ENCODE results near the gene RAB4B. TPM values are rescaled to one million over a fixed set of nuclear protein-coding genes. Genes with fewer than 3 reads are reported as not detected.
A peak's percentile ranks its signal among the peaks of the same experiment; 100 is the strongest.
"Not testable (repeated sequence)": the region's sequence is repeated elsewhere in the genome, so short reads cannot be mapped to it uniquely, and the experiment has no call there.

RAB4B gene
- total and polyA plus RNA-seq, 5 donors from 2014 or later = 62.2 to 89.3 (median 79.6) TPM

DNA sequence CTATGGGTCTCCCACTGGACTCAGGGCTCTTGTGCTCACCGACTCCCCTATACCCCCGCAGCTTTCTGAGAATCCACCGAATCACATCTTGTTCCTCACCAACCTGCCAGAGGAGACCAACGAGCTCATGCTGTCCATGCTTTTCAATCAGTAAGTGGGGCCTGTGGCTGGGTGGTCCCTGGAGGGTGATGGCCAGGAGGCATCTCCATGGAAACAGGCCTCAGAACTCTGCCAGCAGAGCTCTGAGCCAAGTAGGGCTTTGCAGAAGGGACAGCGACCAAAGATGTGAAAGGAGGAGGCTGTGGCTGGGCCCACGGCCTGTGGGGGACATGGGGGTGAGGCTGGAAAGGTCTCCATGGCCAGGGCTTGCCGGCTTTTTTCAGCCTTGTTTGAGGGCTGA lies 14.5 kb upstream of the RAB4B start:
- H3K4me1 Mint-ChIP-seq = peaks cover 2 to 20% (median 5%) of the 10 kb centered on the region in 4 donors
- H3K27ac ChIP-seq (ENCODE audit: insufficient read depth, low read length, poor library complexity, severe bottlenecking) = no peak overlapping the region
- H3K27ac Mint-ChIP-seq = peak overlapping the region in 1 of 3 donors; percentile 42
- no peaks in the 10 kb centered on the region for H3K9me3 Mint-ChIP-seq
- DNase-seq (no peak), ATAC-seq (ENCODE audit: low read depth in 2 of 2) (no peak)
- no peak overlapping the region for H3K4me3 Mint-ChIP-seq
- H3K36me3 Mint-ChIP-seq = peaks cover 41% of the 10 kb centered on the region
- H3K36me3 ChIP-seq (ENCODE audit: control insufficient read depth, insufficient read depth, low read length) = peaks cover 78% of the 10 kb centered on the region
- H3K27me3 Mint-ChIP-seq = no peaks in the 10 kb centered on the region
- H3K27me3 ChIP-seq (ENCODE audit: control insufficient read depth, insufficient read depth, low read length) = no peaks in the 10 kb centered on the region
- no peak overlapping the region for H3K4me3 ChIP-seq (ENCODE audit: low read depth, low read length)
- H3K9me3 ChIP-seq (ENCODE audit: control insufficient read depth in 2 of 2, low read length in 2 of 2) = no peaks in the 10 kb centered on the region
- no peaks in the 10 kb centered on the region for H3K4me1 ChIP-seq (ENCODE audit: control insufficient read depth, insufficient read depth, low read length, poor library complexity, severe bottlenecking)

DNA sequence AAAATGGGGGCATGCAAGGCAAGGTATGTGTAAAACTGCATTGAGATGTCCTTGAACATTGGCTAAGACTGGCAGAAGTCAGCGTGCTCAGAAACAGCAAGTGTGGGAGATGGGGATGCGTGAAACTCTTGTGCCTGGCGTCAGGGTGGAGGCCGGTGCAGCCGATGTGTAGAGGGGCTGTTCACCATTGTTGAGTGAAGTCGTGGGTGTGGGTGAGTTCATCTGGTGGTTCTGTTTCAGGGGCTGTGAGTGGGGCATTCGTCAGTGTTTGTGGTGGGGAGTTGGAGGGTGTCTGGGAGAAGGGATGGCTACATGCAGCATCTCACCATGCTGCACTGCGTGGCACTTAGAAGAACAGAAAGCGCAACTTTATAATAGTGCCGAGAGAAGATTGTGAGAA lies 14.1 kb upstream of the RAB4B start:
- peaks cover 2 to 20% (median 5%) of the 10 kb centered on the region in 4 donors for H3K4me1 Mint-ChIP-seq
- DNase-seq = no peak

GRCh38 chr19:40766385-40766784 lies 11.7 kb upstream of the RAB4B start:
- peaks cover 5 to 22% (median 7%) of the 10 kb centered on the region in 4 donors for H3K4me1 Mint-ChIP-seq
- not testable (repeated sequence) for H3K9me3 ChIP-seq (ENCODE audit: control insufficient read depth in 2 of 2, low read length in 2 of 2); DNase-seq; ATAC-seq (ENCODE audit: low read depth in 2 of 2); H3K4me3 Mint-ChIP-seq; H3K27me3 Mint-ChIP-seq; H3K27ac Mint-ChIP-seq; H3K4me1 ChIP-seq (ENCODE audit: control insufficient read depth, insufficient read depth, low read length, poor library complexity, severe bottlenecking); H3K27ac ChIP-seq (ENCODE audit: insufficient read depth, low read length, poor library complexity, severe bottlenecking); H3K9me3 Mint-ChIP-seq; H3K27me3 ChIP-seq (ENCODE audit: control insufficient read depth, insufficient read depth, low read length); H3K4me3 ChIP-seq (ENCODE audit: low read depth, low read length)
- H3K36me3 Mint-ChIP-seq = peaks cover 37% of the 10 kb centered on the region
- peaks cover 52% of the 10 kb centered on the region for H3K36me3 ChIP-seq (ENCODE audit: control insufficient read depth, insufficient read depth, low read length)

More for the DNA sequence above, 14.1 kb upstream of the RAB4B start:
- H3K4me3 Mint-ChIP-seq = no peak overlapping the region
- Histone ChIP-seq H3K27ac (ENCODE audit: insufficient read depth, low read length, poor library complexity, severe bottlenecking) (no peak overlapping the region), H3K9me3 (ENCODE audit: control insufficient read depth in 2 of 2, low read length in 2 of 2) (no peaks in the 10 kb centered on the region), H3K36me3 (ENCODE audit: control insufficient read depth, insufficient read depth, low read length) (peaks cover 76% of the 10 kb centered on the region), H3K4me3 (ENCODE audit: low read depth, low read length) (no peak overlapping the region), H3K4me1 (ENCODE audit: control insufficient read depth, insufficient read depth, low read length, poor library complexity, severe bottlenecking) (no peaks in the 10 kb centered on the region), H3K27me3 (ENCODE audit: control insufficient read depth, insufficient read depth, low read length) (no peaks in the 10 kb centered on the region)
- H3K36me3 Mint-ChIP-seq = peaks cover 41% of the 10 kb centered on the region
- no peak for ATAC-seq (ENCODE audit: low read depth in 2 of 2)
- no peaks in the 10 kb centered on the region for H3K9me3 Mint-ChIP-seq
- no peaks in the 10 kb centered on the region for H3K27me3 Mint-ChIP-seq
- H3K27ac Mint-ChIP-seq = peak overlapping the region in 1 of 3 donors; percentile 42

- peaks cover 5 to 17% (median 7%) of the 10 kb centered on the region in 4 donors for H3K4me1 Mint-ChIP-seq
- H3K4me1 ChIP-seq (ENCODE audit: control insufficient read depth, insufficient read depth, low read length, poor library complexity, severe bottlenecking) = no peaks in the 10 kb centered on the region
- H3K36me3 ChIP-seq (ENCODE audit: control insufficient read depth, insufficient read depth, low read length) = peaks cover 27% of the 10 kb centered on the region
- peaks cover 19% of the 10 kb centered on the region for H3K36me3 Mint-ChIP-seq
- DNase-seq (no peak), ATAC-seq (ENCODE audit: low read depth in 2 of 2) (no peak)
- H3K4me3 ChIP-seq (ENCODE audit: low read depth, low read length) = no peak overlapping the region
- H3K27me3 ChIP-seq (ENCODE audit: control insufficient read depth, insufficient read depth, low read length) = no peaks in the 10 kb centered on the region
- peaks cover 0 to 3% (median 0%) of the 10 kb centered on the region in 7 donors for H3K9me3 Mint-ChIP-seq
- H3K4me3 Mint-ChIP-seq = peak overlapping the region in 1 of 4 donors; percentile 32
- no peaks in the 10 kb centered on the region for H3K9me3 ChIP-seq (ENCODE audit: control insufficient read depth in 2 of 2, low read length in 2 of 2)
- H3K27ac ChIP-seq (ENCODE audit: insufficient read depth, low read length, poor library complexity, severe bottlenecking) = no peak overlapping the region
- H3K27me3 Mint-ChIP-seq = no peaks in the 10 kb centered on the region
- no peak overlapping the region for H3K27ac Mint-ChIP-seq
Measured at GRCh38 chr19:40768869-40769268, 9.2 kb upstream of the RAB4B start.

DNA sequence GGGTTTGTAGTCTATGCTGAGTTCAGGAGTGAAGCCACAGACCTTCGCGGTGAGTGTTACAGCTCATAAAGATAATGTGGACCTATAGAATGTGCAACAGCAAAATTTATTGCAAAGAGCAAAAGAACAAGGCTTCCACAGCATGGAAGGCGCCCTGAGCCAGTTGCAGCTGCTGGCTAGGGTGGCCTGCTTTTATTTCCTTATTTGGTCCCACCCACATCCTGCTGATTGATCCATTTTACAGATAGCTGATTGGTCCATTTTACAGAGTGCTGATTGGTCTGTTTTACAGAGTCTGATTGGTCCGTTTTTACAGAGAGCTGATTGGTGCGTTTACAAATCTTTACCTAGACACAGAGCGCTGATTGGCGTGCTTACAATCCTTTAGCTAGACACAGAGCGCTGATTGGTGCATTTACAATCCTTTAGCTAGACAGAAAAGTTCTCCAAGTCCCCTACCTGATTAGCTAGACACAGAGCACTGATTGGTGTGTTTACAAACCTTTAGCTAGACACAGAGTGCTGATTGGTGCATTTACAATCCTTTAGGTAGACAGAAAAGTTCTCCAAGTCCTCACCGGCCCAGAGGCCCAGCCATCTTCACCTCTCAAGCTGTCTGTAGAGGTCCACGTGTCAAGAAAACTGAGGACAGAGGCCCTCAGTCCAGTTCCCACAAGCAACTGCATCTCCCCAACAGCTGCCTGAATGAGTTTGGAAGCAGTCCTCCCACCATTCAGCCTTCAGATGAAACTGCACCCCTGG lies 6.8 kb upstream of the RAB4B start:
- H3K9me3 Mint-ChIP-seq; H3K4me3 ChIP-seq (ENCODE audit: low read depth, low read length); H3K9me3 ChIP-seq (ENCODE audit: control insufficient read depth in 2 of 2, low read length in 2 of 2); H3K27me3 Mint-ChIP-seq; H3K36me3 ChIP-seq (ENCODE audit: control insufficient read depth, insufficient read depth, low read length); H3K27me3 ChIP-seq (ENCODE audit: control insufficient read depth, insufficient read depth, low read length); H3K4me1 ChIP-seq (ENCODE audit: control insufficient read depth, insufficient read depth, low read length, poor library complexity, severe bottlenecking); H3K27ac ChIP-seq (ENCODE audit: insufficient read depth, low read length, poor library complexity, severe bottlenecking): not testable (repeated sequence)
- Mint-ChIP-seq H3K4me3 (peak overlapping the region in 1 of 4 donors; percentile 67), H3K27ac (peak overlapping the region; percentile 12 to 67 (median 60)), H3K36me3 (peaks cover 10% of the 10 kb centered on the region), H3K4me1 (peaks cover 5 to 11% (median 7%) of the 10 kb centered on the region in 4 donors)
- peak in 1 of 2 donors; percentile 25 for ATAC-seq (ENCODE audit: low read depth in 2 of 2)
- peak in 2 of 3 donors; percentile 44 to 60 for DNase-seq

DNA sequence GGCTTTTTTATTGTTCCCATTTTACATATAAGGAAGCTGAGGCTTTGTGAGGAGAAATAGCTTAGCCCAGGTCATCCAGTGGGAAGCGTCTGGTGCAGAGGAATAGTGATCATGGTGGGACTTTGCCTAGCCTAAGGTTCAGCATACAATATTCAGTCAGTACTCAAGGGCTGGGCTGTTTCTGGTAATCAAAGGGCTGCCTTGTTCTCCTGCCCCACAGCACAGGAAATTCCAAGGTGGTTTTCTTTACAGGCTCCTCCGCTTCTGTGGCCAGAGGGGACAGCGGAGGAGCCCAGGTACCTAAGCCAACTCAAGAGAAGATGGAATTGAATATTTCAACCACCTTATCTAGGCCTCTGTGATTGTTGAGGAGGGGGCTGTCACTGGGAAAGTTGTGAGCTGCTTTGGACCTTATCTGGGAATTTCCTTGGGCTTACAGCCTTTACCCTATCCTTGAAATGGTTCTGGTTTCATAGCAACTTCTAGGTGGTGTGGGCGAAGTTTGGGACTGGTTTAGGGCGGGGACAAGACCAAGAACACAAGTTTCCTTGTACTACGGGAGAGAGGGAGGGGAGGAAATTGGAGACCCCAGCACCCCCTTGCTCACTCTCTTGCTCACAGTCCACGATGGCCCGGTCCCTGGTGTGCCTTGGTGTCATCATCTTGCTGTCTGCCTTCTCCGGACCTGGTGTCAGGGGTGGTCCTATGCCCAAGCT lies 3.0 kb upstream of the RAB4B start, which contains the start of gene MIA:
Gene MIA, plus strand, starts transcription at position 606 of the 716 bp plus-strand sequence. Its CDS starts 22 bp downstream, at position 628.
- H3K27ac ChIP-seq (ENCODE audit: insufficient read depth, low read length, poor library complexity, severe bottlenecking) = no peak within 1 kb of the TSS
- H3K4me1 Mint-ChIP-seq = peaks cover 6 to 40% (median 24%) of the 10 kb centered on the region in 4 donors
- peak within 1 kb of the TSS in 2 of 3 donors; percentile 69 to 97 for H3K27ac Mint-ChIP-seq

GRCh38 chr19:40775632-40776022 lies 2.4 kb upstream of the RAB4B start:
- Histone ChIP-seq H3K9me3 (ENCODE audit: control insufficient read depth in 2 of 2, low read length in 2 of 2) (no peaks in the 10 kb centered on the region), H3K27me3 (ENCODE audit: control insufficient read depth, insufficient read depth, low read length) (no peaks in the 10 kb centered on the region), H3K36me3 (ENCODE audit: control insufficient read depth, insufficient read depth, low read length) (no peaks in the 10 kb centered on the region), H3K27ac (ENCODE audit: insufficient read depth, low read length, poor library complexity, severe bottlenecking) (no peak overlapping the region), H3K4me1 (ENCODE audit: control insufficient read depth, insufficient read depth, low read length, poor library complexity, severe bottlenecking) (peaks cover 22% of the 10 kb centered on the region), H3K4me3 (ENCODE audit: low read depth, low read length) (no peak overlapping the region)
- DNase-seq (no peak), ATAC-seq (ENCODE audit: low read depth in 2 of 2) (no peak)
- Mint-ChIP-seq H3K27ac (peak overlapping the region in 1 of 3 donors; percentile 41), H3K4me3 (peak overlapping the region in 1 of 4 donors; percentile 78), H3K4me1 (peaks cover 6 to 43% (median 24%) of the 10 kb centered on the region in 4 donors), H3K36me3 (peaks cover 8% of the 10 kb centered on the region), H3K27me3 (peaks cover 8% of the 10 kb centered on the region), H3K9me3 (peaks cover 0 to 3% (median 0%) of the 10 kb centered on the region in 7 donors)

More for the DNA sequence above, 3.0 kb upstream of the RAB4B start, which contains the start of gene MIA:
- H3K9me3 ChIP-seq (ENCODE audit: control insufficient read depth in 2 of 2, low read length in 2 of 2) = no peaks in the 10 kb centered on the region
- Mint-ChIP-seq H3K36me3 (peaks cover 9% of the 10 kb centered on the region), H3K4me3 (peak within 1 kb of the TSS in 3 of 4 donors; percentile 22 to 79 (median 37)), H3K27me3 (peaks cover 8% of the 10 kb centered on the region), H3K9me3 (peaks cover 0 to 3% (median 0%) of the 10 kb centered on the region in 7 donors)
- no peak within 1 kb of the TSS for H3K4me3 ChIP-seq (ENCODE audit: low read depth, low read length)
- DNase-seq = no peak
- no peaks in the 10 kb centered on the region for H3K36me3 ChIP-seq (ENCODE audit: control insufficient read depth, insufficient read depth, low read length)
- H3K4me1 ChIP-seq (ENCODE audit: control insufficient read depth, insufficient read depth, low read length, poor library complexity, severe bottlenecking) = peaks cover 22% of the 10 kb centered on the region
- ATAC-seq (ENCODE audit: low read depth in 2 of 2) = no peak
- H3K27me3 ChIP-seq (ENCODE audit: control insufficient read depth, insufficient read depth, low read length) = no peaks in the 10 kb centered on the region

Measured in CD4-positive, CD25-positive, alpha-beta regulatory T cell (primary cell).